Mucosa of rectum (tissue), 2 donors: Measurements from ENCODE around the gene ACBD6.

Source experiments
- H3K27ac ChIP-seq, 2 donors: one replicate each; pipeline ENCODE4 v1.7.0; 2013; ENCODE audit warnings: inconsistent platforms in 2 of 2, low read depth in 2 of 2, low read length in 2 of 2
- H3K27me3 ChIP-seq, 2 donors: one replicate each; pipeline ENCODE4 v1.7.0; 2013; ENCODE audit warnings: low read length in 2 of 2; ENCODE audit not compliant: control insufficient read depth in 2 of 2, insufficient read depth in 2 of 2
- H3K36me3 ChIP-seq, 2 donors: one replicate each; pipeline ENCODE4 v1.7.0; 2013; ENCODE audit warnings: low read length in 2 of 2; ENCODE audit not compliant: control insufficient read depth in 2 of 2, insufficient read depth in 2 of 2
- H3K4me1 ChIP-seq, 2 donors: one replicate each; pipeline ENCODE4 v1.7.0; 2013; ENCODE audit warnings: low read length in 2 of 2, mild to moderate bottlenecking in 1 of 2; ENCODE audit not compliant: control insufficient read depth in 2 of 2, insufficient read depth in 2 of 2
- H3K4me3 ChIP-seq, 2 donors: one replicate each; pipeline ENCODE4 v1.7.0; 2013; ENCODE audit warnings: low read length in 2 of 2
- H3K9ac ChIP-seq, 2 donors: one replicate each; pipeline ENCODE4 v1.7.0; 2013; ENCODE audit warnings: low read length in 2 of 2, low read depth in 1 of 2, mild to moderate bottlenecking in 1 of 2
- H3K9me3 ChIP-seq, 2 donors: one replicate each; pipeline ENCODE4 v1.7.0; 2013; ENCODE audit warnings: low read length in 2 of 2; ENCODE audit not compliant: control insufficient read depth in 2 of 2
- donor health status: healthy.
- donor health status: Normal muscosa, but diverticular disease.

The ACBD6 gene

DNA sequence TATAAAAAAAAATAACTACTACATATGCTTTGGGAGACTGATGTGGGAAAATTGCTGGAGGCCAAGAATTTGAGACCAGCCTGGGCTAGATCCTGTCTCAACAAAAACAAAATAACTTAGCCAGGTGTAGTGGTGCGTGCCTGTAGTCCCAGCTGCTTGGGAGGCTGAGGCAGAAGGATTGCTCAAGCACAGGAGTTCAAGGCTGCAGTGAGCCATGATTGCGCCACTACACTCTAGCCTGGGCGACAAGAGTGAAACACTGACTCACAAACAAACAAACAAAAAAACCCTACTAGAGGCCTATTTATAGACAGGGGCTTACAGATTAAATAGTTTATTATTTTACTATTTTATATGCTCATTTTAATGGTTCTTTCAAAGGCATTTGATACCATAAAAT lies 192.3 kb downstream of the ACBD6 start:
- Histone ChIP-seq H3K27ac (no peak overlapping the region), H3K36me3 (no peaks in the 10 kb centered on the region), H3K4me3 (no peak overlapping the region), H3K9ac (no peak overlapping the region), H3K9me3 (no peaks in the 10 kb centered on the region), H3K27me3 (no peaks in the 10 kb centered on the region), H3K4me1 (no peaks in the 10 kb centered on the region)

DNA sequence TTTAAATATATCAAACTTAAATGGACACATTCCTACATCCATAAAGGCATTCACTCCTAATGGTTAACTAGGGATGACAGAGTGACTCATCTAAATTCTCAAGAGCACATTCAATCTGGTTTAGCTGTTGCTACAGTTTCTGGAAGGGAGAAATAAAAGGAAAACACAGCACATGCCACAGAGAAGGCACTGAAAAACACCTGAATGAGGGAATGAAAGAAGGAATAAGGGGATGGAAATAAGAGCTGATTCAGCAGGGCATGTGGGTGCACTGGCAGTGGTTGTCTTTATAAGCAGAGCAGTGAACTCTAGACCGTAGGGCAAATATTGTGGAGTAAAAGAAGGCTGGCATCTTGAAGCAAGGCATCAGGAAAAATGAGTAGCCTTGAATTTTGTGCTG lies 193.0 kb downstream of the ACBD6 start:
- no peaks in the 10 kb centered on the region for H3K9me3 ChIP-seq
- no peak overlapping the region for H3K4me3 ChIP-seq
- peak overlapping the region in 1 of 2 donors; percentile 20 for H3K27ac ChIP-seq
- H3K4me1 ChIP-seq, result no peaks in the 10 kb centered on the region
- no peak overlapping the region for H3K9ac ChIP-seq
- no peaks in the 10 kb centered on the region for H3K36me3 ChIP-seq
- H3K27me3 ChIP-seq, result no peaks in the 10 kb centered on the region

DNA sequence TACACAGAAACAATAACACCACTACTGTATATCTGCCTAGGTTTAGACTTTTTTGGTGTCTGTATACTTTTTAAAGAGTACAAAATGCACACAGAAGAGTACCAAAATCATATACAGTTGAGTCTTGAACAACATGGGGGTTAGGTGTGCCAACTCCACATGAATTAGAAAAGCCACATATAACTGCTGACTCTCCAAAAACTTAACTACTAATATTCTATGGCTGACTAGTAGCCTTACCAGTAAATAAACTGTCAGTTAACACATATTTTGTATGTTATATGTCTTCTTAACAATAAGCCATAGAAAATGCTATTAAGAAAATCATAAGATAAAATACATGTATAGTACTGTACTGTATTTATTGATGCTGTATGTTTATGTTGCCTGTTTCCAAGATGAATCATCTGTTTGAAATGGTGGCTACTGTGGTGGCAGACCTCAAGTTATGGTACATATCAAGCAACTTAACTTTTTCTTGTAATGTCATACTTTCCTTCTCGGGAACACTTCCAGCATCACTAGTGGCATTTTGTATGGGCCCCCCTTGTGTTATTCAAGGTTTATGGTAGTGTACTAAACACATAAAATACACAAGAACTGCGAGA lies 201.1 kb downstream of the ACBD6 start:
- Histone ChIP-seq H3K4me3 (no peak overlapping the region), H3K4me1 (no peaks in the 10 kb centered on the region), H3K27ac (no peak overlapping the region), H3K27me3 (no peaks in the 10 kb centered on the region), H3K9me3 (no peaks in the 10 kb centered on the region), H3K36me3 (no peaks in the 10 kb centered on the region), H3K9ac (no peak overlapping the region)

DNA sequence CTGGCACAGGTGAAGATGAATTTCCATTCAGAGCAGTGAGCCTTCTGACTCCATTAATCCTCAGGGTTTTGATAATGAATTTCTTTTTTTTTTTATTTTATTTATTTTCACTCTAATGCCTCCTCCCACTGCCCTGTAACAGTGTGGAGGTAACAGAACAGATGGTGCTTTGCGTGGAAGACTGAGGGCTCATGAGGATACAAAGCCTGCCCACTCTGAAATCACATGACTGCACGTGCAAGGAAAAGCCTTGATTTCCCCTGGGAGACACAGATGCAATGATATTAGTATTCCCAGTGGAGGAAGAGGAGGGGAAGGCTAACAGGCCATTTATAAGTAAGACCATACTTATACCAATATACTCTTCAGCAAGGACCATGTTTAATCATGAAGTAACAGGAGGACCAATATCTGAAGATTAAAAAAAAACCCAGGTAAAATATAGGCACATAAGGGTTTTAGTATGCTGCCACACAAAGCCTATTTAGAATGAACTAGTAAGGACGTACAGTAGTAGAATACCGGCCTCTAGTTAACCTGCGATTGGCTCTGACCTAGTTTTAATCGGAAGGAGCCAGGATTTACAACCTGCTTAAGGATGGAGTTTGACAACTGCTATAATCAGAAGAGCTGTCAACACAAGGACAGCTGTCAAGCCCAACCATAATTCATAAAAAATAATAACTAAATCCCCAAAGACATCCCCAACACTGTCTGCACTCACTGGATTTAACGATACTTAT lies 202.7 kb downstream of the ACBD6 start:
- no peaks in the 10 kb centered on the region for H3K9me3 ChIP-seq
- no peaks in the 10 kb centered on the region for H3K4me1 ChIP-seq
- no peaks in the 10 kb centered on the region for H3K27me3 ChIP-seq
- H3K36me3 ChIP-seq, result no peaks in the 10 kb centered on the region
- no peak overlapping the region for H3K9ac ChIP-seq
- no peak overlapping the region for H3K27ac ChIP-seq
- no peak overlapping the region for H3K4me3 ChIP-seq

DNA sequence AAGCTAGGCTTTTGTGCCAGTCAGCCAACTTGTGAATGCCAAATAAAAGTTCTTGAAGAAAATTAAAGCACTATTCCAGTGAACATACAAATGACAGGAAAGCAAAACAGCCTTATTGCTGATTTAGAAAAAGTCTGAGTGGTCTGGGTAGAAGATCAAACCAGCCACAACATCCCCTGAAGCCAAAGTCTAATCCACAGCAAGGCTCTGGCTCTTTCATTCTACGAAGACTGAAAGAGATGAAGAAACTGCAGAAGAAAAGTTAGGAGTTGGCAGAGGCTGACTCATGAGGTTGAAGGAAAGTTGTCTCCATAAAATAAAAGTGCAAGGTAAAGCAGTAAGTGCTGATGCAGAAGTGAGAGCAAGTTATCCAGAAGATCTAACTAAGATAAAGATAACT lies 206.4 kb downstream of the ACBD6 start:
- Histone ChIP-seq H3K27me3 (no peaks in the 10 kb centered on the region), H3K27ac (no peak overlapping the region), H3K36me3 (no peaks in the 10 kb centered on the region)

DNA sequence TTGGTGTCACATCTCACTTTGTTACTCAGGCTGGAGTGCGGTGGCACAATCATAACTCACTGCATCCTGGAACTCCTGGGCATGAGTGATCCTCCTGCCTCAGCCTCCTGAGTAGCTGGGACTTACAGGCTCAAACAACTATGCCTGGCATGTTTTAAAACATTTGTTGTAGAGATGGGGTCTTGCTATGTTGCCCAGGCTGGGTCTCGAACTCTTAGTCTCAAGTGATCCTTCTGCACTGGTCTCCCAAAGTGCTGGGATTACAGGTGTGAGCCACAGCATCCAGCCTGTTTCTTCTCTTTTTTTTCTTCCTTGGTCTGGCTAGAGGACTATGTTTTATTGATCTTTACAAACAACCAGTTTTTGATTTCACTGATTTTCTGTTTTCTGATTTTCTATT lies 207.7 kb downstream of the ACBD6 start:
- Histone ChIP-seq H3K9me3 (no peaks in the 10 kb centered on the region), H3K27me3 (no peaks in the 10 kb centered on the region)

More for the DNA sequence above, 206.4 kb downstream of the ACBD6 start:
- Histone ChIP-seq H3K9me3 (no peaks in the 10 kb centered on the region), H3K9ac (no peak overlapping the region), H3K4me1 (no peaks in the 10 kb centered on the region), H3K4me3 (no peak overlapping the region)

DNA sequence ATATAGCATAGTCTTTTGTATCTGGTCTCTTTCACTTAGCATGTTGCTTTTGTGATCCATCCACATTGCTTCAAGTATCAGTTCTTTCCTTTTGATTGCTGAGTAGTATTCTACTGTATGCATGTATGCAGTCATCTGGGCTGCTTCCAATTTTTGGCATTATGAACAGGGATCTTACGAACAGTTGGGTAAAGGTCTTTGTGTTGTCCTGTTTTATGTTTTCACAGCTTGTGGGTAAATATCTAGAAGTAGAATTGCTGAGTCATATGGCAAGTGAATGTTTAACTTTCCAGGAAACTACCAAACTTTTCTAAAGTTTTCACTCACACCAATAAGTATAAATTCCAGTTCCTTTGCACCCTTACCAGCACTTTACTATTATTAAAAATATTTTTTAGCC lies 211.4 kb downstream of the ACBD6 start:
- Histone ChIP-seq H3K27me3 (no peaks in the 10 kb centered on the region), H3K9me3 (no peaks in the 10 kb centered on the region), H3K4me1 (peaks cover 0 to 6% of the 10 kb centered on the region in 2 donors), H3K4me3 (no peak overlapping the region), H3K27ac (no peak overlapping the region), H3K36me3 (no peaks in the 10 kb centered on the region), H3K9ac (no peak overlapping the region)

More for the DNA sequence above, 207.7 kb downstream of the ACBD6 start:
- Histone ChIP-seq H3K9ac (no peak overlapping the region), H3K4me1 (no peaks in the 10 kb centered on the region), H3K4me3 (no peak overlapping the region), H3K27ac (no peak overlapping the region), H3K36me3 (no peaks in the 10 kb centered on the region)

DNA sequence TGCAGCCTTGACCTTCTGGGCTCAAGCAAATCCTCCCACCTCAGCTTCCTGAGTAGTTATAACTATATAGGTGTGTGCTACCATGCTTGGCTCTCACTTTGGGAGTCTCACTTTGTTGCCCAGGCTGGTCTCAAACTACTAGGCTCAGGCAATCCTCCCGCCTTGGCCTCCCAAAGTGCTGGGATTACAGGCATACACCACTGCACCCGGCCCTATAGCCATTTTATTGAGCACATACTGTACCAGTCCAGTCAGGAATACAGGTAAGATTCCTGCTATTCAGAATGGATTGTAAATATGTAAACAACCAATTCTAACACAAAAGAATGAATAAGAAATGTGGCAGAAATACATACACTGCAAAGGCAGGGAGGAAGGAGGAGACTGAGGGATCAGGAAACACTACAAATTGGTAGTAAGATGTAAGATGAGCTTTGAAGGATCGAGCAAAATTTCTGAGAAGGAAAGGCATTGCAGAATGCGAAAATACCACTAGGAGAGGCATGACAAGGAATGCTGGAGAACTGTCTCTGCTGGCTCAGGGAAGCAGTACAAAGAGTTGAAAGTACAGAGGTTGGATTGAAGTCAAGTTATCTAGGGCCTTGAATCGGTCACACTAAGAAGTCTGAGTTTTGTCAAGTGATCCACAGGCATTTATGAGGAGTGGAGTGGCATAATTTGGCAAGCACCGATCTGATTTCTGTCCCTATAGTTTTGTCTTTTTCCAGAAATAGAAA lies 211.9 kb downstream of the ACBD6 start:
- H3K27me3 ChIP-seq, result no peaks in the 10 kb centered on the region
- H3K27ac ChIP-seq, result no peak overlapping the region
- no peak overlapping the region for H3K4me3 ChIP-seq
- peaks cover 0 to 6% of the 10 kb centered on the region in 2 donors for H3K4me1 ChIP-seq
- no peaks in the 10 kb centered on the region for H3K36me3 ChIP-seq
- H3K9me3 ChIP-seq, result no peaks in the 10 kb centered on the region
- H3K9ac ChIP-seq, result no peak overlapping the region

DNA sequence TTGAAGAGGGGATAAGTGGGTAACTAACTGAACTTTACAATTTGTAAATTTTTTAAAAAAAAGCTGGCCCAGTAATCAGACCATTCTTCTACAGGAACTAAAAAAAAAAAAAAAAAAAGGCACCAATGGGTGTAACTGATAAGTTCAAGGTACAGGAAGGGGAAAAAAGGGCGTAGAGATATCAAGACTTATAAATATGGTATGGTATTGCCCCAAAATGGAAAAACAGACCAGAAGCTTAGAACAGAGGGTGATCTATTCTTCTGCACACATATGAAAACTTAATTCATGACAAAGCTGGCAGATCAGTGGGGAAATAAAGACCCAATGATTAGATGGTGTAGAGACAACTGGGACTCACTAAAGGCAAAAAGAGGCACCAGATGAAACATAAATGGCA lies 213.4 kb downstream of the ACBD6 start:
- no peak overlapping the region for H3K27ac ChIP-seq
- no peaks in the 10 kb centered on the region for H3K27me3 ChIP-seq
- H3K9ac ChIP-seq, result no peak overlapping the region
- H3K4me1 ChIP-seq, result peaks cover 0 to 6% of the 10 kb centered on the region in 2 donors
- no peaks in the 10 kb centered on the region for H3K36me3 ChIP-seq
- H3K4me3 ChIP-seq, result no peak overlapping the region
- H3K9me3 ChIP-seq, result no peaks in the 10 kb centered on the region

DNA sequence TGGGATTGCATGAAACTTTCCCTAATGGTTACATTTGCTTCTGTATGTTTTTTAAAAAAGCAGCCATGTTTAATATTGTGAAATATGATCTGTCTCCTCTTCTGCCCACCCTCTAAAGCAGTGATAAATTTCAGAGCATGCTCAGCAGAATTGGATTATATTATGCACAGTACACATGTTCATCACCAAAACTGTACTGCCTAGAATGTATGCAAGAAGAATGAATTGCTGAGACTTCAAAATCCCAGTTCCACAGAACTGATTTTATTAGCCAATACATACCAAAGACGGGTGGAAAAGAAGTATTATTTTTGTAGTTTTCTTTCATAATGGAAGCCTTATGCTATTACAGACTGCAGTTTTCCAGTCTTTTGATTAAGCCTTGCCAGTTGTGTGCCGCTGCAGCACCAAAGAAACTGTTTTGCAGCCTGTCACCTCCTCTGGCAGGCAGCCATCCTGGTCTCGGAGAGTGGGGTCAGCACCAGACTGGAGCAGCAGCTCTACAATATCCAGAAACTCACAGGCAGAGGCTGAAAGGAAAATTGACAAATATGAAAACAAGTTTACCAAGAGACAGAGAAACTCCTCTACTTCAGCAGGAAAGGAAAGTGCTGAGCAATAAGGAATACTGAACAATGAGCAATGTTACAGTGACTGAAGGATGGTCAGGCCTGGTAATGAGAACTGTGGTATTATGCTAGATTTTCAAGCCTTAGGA lies 214.2 kb downstream of the ACBD6 start:
- Histone ChIP-seq H3K27ac (no peak overlapping the region), H3K36me3 (no peaks in the 10 kb centered on the region), H3K4me3 (no peak overlapping the region), H3K27me3 (no peaks in the 10 kb centered on the region), H3K9ac (no peak overlapping the region), H3K4me1 (peaks cover 0 to 6% of the 10 kb centered on the region in 2 donors), H3K9me3 (no peaks in the 10 kb centered on the region)
